HG03060 (cell line): Measurements from ENCODE around the gene FAM120AOS.
"Not testable (repeated sequence)": the region's sequence is repeated elsewhere in the genome, so short reads cannot be mapped to it uniquely, and the experiment has no call there.

Experiments used
- ATAC-seq: cut with Tn5 transposase; IDR thresholded peaks from one replicate; pipeline ENCODE4 v1.9.1; 2021; ENCODE audit warnings: low read depth, moderate number of reproducible peaks; ENCODE audit not compliant: unreplicated experiment

FAM120AOS gene

DNA sequence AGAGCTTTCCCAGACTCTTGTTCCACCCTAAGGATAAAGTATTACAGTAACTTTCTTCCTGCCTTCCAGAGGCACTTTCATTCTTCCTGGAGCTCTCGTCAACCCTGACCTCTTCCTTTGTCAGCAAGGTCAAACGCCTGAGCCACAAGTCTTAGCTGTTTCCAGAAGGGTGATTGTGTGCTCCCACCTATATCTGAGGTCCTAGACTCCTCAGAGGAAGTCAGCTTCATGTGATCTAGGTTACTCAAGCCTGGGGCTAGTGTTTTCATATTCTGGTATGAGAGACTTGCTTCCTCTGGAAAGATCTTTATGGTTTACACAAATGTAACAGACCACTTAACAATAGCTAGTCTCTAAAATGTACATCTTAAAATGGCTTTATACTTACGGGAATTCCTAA, 7.3 kb downstream of the FAM120AOS start:
- ATAC-seq: no peak

DNA sequence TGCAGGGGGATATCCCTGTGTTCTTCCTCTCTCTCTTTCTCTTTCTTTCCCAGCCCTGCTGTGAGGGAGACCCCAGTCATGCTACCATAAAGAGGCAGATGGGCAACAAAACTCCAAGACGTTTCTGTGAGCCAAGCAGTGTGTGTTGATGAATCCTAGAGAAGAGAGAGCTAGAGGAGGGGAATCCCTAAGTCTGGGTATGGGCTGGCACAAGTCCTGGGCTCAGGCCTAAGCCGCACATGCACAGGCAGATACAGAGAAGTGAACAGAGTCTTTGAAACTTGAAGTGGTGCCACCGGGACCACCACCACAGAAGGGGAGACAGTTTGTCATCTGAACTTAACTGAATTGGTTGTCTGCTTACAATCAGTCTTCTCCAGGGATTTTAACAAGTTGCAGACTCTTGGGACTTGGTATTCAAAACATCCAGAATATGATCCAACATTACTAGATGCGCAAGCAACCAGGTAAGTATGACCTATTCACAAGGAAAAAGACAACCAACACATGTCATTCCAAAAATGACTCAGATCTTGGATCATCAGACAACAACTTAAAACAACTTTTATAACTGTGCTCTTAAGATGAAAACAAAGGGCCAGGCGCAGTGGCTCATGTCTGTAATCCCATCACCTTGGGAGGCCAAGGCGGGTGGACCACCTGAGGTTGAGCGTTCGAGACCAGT, 12.3 kb downstream of the FAM120AOS start:
- no peak for ATAC-seq

DNA sequence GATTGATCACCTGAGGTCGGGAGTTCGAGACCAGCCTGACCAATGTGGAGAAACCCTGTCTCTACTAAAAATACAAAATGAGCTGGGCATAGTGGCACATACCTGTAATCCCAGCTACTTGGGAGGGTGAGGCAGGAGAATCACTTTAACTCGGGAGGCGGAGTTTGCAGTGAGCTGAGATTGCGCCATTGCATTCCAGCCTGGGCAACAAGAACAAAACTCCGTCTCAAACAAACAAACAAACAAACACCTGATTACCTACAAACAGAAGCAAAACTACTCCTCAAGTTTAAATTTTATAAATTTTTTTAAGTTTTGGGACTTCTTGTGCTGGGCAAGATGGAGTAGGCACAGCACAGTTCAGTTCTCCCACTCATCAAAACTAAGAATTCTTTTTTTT, 14.1 kb downstream of the FAM120AOS start:
- ATAC-seq: not testable (repeated sequence)

DNA sequence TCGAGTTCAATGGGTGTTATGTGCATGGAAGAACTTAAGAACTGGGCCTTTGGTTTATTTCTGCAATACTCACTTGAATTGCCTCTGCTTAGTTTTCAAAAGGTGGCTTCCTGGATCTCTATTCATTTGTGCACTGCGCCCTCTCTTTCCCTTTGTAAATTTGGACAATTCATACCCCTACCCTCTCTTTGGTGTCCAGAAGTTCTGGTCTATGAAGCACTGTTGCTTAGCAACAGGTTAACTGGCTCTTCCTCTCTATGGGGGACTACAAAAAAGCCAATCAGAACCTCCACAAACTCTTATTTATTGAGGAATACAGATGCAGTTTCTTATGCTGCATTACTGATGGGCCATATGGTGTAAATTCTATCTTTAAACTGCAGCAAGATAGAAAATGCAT, 15.4 kb downstream of the FAM120AOS start:
- no peak for ATAC-seq

DNA sequence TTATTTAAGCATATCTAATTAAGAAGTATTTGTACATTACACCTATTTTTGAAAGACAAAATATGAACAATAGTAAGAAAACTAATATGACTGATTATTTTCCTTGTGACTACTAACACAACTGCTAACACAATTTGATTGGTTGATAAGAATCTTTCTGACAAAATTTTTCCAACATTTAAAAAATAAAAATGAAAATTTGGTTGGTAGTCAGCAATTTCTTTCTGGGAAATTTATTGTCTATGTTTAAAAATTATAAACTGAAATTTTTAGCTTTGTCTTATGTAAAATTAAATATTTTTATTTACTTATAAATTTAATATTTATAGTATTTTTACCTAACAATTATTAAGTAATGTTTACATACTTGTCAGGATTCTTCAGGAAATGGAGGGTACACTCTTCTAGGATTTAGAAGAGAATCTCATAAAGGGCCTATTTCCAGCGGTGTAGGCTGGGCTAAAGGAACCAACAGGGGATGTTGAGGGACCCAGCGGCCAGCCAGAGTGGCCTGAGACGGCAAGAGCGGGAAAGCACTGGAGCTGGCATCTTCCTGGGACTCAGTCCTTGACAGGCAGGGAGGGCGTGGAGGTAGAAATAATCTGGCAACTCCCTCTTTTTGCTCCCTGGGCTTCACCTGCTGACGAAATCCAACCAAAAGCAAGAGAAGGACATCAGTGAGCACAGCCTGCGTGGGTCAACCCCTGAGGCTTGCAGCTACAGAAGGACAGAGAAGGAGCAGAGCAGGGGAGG, 16.6 kb downstream of the FAM120AOS start:
- no peak for ATAC-seq

DNA sequence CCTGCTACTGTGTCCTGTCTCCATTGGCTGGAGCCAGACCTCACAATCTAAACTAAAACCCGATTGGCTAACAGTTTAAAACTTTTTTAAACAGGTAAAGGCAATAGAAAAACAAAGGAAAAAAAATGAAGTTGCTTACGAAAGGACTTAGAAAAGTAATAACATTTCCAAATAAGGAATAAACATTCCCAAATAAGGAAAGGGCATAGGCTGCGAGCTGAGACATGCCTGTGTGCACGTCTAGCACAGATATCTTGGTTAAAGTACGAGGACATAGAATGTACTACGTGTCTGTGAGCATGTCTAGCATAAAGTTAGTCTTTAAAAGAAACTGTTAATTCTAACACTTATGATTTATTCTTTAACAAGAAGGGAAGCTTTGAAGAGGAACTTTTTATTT, 17.2 kb downstream of the FAM120AOS start:
- no peak for ATAC-seq

DNA sequence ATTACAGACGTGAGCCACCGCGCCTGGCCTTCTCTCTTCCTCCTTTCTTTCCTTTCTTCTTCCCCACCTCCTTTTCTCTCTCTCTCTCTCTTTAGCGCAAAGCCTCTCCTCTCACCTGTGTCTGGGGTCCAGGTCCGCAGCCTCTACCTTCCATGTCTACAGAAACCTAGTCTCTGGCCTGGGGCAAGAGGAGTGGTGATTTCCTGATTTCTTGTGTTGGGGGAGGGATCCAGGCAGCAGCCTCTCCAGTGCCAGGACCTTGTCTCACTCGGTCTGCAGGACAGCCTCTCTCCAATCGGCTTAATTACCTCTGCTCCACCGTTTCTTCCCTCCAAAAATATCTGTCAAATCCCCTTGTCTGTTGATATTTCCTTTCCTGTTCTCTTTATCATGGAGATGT, 18.0 kb downstream of the FAM120AOS start:
- ATAC-seq: no peak

DNA sequence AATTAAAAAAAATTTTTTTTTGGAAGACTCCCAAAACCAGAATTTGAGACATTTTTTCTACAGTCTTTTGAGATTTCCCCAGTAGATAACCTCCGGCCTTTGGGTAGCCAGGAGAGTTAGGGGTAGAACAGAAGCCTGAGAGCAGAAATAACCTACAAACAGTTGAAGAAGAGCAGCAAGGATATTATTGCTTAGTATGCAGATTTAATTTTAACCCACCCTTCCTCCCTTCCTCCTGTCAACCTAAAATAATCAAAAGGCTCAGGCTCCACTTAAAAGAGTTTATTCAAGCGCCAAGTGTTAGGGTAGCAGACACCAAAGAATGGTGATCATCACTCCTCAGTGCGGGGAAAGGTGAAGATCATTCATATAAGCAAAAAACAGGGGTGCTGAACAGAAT, 19.3 kb downstream of the FAM120AOS start:
- no peak for ATAC-seq

DNA sequence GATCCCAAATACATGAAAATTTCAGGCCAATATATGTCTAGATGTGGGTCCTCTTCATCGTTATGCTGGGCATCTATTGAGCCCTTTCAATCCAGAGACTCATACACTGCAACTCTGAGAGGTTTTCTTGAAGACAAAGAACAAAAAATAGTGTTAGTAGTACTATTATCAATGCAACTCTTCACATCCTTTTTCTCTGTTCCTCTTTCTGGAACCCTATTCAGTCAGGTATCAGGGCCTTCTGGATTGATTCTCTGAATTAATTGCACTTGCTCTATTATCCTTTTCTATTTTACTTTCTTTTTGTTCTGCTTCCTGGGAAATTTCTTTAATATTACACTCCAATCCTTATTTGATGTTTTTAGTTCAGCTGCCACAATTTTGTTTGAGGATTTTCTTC, 20.4 kb downstream of the FAM120AOS start:
- no peak for ATAC-seq

DNA sequence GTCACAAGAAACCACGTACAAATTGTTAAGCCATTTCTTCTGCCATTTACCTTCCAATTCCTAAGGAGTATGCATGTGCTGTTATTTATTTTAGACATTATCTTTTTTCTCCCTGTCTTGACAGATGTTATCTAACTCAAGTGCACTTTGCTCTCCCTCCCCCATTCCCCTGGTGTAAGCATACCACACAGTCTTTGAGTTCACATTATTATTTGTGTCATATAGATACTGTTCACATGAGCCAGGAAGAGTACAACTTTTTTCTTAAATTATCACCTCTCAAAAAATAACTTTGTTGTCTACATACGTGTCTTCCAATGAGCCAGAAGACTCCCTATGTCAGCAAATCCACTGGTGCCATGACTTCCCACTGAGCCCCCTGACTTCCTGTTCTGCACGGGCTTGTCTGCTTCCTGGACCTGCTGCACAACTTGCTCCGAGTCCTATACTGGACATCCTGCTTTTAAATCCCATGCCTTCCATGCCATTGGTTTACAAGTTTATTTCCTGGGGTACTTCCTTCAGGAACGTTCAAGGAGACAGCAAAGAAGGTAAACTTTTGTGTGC, 21.8 kb downstream of the FAM120AOS start:
- ATAC-seq: no peak

DNA sequence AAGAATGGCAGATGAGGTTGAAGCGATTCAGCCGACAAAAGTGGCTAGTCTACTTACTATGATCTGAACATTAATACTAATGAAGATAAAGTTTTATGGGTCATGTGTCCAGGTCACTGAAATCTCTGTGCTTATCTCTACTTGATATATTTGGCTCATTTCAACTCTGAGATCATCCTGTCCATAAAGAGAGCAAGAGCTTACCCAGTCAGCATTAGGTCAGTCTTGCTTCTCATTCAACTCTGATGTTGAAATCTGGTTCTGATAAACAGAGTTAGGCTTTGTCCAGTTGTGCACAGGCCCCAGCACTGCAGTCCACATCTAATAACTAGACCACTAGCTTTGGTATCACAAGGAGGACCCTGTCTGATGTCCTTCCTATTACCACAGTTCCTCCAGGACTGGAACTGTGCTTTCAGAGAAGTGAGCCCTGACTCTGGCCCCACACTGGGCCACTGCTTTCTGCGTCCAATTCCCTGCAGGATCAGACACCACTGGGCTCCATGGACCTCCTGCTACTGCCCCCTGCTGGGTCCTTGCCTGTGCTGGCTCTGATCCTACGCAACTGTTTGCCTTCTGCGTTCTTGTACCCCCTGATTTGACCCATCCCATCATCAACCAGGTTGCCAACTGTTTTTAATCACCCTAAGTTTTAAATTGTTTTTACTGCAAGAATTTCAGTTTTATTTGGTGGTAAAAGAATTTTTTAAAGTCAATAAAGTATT, 25.6 kb downstream of the FAM120AOS start:
- no peak for ATAC-seq

DNA sequence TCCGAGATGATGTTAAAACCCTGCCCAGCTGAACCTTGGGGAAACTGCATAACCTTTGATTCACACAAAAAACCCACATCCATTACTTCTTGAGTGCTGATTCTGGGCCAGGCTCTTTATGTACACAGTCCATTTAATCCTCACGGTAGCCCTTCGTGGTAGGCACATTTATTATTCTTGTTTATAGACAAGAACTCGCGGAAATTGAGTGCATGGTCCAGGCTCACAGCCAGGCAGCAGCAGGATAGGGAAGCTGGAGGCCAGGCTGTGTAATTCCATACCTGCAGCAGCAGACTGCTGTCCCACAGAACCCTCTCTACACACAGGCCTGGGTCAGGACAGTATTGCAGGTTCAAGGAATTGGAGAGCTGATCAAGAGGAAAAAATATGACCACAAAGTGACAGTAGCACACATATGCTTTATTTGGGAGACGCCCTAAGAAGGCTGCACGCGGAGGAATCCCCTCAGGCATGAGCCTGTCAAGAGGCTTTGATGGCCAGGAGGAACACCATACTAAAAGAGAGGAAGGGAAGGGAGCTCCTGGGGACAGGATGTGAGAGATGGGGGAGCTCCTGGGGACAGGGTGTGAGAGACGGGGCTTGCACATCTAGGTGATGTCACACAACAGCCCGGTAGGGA, 30.3 kb downstream of the FAM120AOS start:
- ATAC-seq: no peak

DNA sequence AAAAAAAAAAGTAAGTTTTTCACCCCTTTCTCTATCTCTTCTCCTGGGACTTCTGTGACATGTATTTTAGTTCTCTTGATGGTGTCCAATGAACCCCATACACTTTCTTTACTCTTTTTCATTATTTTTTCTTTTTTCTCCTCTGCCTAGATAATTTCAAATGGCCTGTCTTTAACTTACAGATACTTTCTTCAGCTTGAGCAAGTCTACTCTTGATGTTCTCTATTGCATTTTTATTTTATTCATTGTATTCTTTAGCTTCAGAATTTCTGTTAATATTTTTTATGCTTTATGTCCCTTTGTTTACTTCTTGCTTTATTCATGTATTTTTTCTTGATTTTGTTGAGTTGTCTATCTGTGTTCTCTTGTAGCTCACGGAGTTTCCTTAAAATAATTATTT, 34.4 kb downstream of the FAM120AOS start:
- ATAC-seq: no peak

DNA sequence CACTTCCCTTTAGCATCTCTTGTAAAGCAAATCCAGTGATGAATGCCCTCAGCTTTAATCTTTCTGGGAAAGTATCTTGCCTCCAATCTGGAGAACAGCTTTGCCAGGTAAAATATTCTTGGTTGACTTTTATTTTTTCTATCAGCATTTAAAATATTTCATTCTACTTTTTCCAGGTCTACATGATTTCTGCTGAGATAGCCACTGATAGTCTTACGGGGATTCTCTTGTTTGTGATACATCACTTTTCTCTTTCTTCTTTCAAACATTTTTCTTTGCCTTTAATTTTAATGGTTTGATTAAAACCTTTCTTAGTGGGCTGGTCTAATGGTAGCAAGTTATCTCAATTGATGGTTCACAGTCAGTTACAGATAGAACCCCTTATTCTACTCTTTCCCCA, 35.8 kb downstream of the FAM120AOS start:
- no peak for ATAC-seq

DNA sequence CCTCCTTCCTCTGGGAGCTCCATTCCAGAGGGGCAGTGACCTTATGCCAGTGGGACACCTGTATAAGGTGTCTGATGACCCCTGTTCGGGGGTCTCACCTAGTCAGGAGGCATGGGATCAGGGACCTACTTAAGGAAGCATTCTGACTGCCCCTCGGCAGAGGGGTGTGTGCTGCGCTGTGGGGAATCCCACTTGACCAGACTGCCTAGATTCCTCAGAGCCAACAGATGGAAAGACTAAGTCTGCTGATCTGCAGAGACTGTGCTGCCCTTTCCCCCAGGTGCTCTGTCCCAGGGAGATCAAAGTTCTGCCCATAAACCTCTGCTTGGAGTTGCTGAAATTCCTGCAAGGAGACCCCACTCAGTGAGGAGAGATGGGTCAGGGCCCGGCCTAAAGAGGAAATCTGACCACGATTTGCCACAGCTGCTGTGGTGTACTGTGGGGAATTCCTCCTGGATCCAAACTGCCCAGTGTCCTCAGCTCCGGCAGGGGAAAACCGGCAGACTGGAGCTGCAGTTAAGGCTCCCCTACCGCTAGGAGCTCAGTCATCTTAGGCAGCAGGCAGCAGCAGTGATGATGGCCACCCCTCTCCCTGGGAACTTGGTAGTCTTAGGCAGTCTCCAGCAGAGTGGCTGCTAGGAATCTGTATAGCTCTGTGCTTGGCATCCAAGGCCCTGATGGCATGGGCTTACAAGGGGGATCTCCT, 36.7 kb downstream of the FAM120AOS start:
- no peak for ATAC-seq

DNA sequence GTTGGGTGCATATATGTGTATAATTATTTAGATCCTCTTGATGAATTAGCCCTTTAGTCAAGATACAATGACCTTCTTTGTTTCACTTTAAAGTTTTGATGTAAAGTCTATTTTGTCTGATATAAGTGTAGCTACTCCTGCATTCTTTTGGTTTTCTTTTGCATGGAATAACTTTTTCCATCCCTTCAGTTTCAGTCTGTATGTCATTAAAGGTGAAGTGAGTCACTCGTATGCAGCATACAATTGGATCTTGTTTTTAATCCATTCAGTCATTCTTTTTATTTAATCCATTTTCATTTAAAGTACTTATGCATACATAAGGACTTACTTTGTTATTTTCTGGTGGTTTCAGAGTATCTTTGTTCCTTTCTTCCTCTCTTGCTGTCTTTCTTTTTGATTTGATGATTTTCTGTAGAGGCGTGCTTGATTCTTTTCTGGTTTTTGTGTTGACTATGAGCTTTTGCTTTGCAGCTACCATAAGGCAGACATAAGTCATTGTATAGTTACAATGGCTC, 38.1 kb downstream of the FAM120AOS start:
- ATAC-seq: no peak

DNA sequence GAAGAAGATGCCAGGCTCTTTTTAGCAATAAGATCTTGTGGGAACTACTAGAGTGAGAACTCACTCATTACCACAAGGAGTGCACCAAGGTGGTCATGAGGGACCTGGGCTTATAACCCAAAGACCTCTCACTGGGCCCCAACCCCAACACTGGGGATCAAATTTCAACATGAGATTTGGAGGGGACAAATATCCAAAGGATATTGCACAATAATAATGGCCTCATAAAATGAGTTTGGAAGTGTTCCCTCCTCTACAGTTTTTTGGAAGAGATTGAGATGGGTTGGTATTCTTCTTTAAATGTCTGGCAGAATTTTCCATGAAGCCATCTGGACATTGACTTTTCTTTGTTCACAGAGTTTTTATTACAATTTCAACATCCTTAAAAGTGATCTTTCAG, 39.9 kb downstream of the FAM120AOS start:
- no peak for ATAC-seq

DNA sequence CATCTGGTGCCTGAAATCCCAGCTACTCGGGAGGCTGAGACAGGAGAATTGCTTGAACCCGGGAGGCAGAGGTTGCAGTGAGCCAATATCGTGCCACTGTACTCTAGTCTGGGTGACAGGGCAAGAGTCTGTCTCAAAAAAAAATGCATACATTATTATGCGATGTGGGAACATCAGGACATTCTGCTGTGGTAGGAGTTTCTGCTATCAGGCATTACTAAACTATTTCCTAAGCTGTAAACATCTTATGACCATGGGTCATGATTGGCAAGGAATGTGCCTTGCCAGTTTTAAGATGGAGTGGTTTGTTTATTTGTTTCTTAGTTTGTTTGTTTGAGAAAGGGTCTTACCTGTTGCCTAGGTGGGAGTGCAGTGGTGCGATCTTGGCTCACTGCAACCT, 47.0 kb downstream of the FAM120AOS start:
- no peak for ATAC-seq

DNA sequence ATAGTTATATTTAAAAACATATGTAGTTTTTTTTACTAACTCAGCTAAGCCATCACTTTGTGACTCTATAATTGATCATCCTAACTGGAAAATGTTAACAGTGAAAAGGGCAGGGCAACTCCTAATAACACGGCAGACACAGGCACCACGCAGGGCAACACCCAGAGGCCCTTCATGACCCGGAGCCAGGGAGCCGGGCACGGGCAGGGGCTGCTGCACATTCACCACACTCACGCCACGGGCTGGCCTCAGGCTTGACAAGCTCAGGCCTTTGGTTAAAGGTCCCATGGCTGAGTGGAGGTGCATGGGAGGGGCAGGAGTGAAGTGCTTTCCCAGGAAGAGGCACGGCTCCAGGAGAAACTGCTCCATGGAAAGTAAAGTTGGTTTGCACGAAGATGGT, 54.9 kb downstream of the FAM120AOS start:
- ATAC-seq: no peak
